B cell (primary cell): ENCODE results near the gene APCDD1L.

Experiments used
- EZH2 ChIP-seq: IDR thresholded peaks from 2 replicates; pipeline ENCODE4 v1.6.1; 2012; ENCODE audit warnings: borderline replicate concordance, low read depth, mild to moderate bottlenecking, moderate library complexity, low read length; ENCODE audit not compliant: insufficient read depth, poor library complexity, severe bottlenecking
- TF ChIP-seq, protein P1 (sequence below): fragments of 200-600 bp; IDR thresholded peaks from one replicate; pipeline ENCODE4 v1.8.0; 2022; ENCODE audit warnings: antibody characterized with exemption, mild to moderate bottlenecking

DNA sequence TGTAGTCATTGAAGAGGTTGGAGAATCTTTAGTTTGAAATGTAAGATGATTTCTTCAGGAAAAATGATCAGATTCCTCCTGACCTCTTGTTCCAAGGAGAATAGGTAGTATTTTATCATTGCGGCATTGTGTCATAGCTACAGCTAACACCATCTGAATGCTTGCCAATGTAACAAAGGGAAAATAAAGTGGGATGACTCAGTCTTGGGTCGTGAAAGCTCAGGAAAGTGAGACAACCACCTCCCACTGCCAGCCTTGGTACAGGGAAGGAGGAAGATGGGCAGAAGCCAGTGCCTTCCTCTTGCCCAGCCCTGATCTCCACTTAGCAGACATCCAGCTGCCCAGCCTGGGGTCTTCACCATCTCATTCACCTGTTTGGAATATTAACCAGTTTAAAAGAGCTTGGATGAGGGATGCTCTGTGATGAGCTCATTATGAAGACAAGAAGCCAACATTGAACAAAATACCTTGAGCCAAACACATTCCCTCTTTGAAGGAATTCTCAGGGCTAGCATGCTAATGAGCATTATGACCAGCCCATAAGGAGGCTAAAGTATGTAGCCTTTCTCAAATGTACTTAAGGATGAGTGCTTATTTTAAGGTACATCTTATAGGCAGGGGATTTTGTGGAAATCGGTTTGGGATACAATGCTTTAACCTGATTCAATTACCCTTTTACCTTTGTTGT lies 40.0 kb upstream of the APCDD1L start:
- TF ChIP-seq, protein P1, sequence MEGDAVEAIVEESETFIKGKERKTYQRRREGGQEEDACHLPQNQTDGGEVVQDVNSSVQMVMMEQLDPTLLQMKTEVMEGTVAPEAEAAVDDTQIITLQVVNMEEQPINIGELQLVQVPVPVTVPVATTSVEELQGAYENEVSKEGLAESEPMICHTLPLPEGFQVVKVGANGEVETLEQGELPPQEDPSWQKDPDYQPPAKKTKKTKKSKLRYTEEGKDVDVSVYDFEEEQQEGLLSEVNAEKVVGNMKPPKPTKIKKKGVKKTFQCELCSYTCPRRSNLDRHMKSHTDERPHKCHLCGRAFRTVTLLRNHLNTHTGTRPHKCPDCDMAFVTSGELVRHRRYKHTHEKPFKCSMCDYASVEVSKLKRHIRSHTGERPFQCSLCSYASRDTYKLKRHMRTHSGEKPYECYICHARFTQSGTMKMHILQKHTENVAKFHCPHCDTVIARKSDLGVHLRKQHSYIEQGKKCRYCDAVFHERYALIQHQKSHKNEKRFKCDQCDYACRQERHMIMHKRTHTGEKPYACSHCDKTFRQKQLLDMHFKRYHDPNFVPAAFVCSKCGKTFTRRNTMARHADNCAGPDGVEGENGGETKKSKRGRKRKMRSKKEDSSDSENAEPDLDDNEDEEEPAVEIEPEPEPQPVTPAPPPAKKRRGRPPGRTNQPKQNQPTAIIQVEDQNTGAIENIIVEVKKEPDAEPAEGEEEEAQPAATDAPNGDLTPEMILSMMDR, result no peak
- TF ChIP-seq EZH2, result no peak
